Progenitor cell of endocrine pancreas (in vitro differentiated cells): ENCODE measurements around the gene AOAH. TPM values are rescaled to one million over a fixed set of nuclear protein-coding genes. Genes with fewer than 3 reads are reported as not detected.

Source experiments
- DNase-seq: peaks from one replicate; pipeline ENCODE4 v3.0.0; 2021; ENCODE audit warnings: low spot score; ENCODE audit not compliant: unreplicated experiment
- H3K27ac Mint-ChIP-seq: 2 replicates; pipeline ENCODE4 v1.8.0; 2021; ENCODE audit warnings: mild to moderate bottlenecking, moderate library complexity, mixed read lengths
- H3K27me3 Mint-ChIP-seq: 2 replicates; pipeline ENCODE4 v1.8.0; 2021; ENCODE audit warnings: mixed read lengths
- H3K36me3 Mint-ChIP-seq: 2 replicates; pipeline ENCODE4 v1.8.0; 2022; ENCODE audit warnings: mixed read lengths; ENCODE audit not compliant: insufficient read depth
- H3K4me1 Mint-ChIP-seq: 2 replicates; pipeline ENCODE4 v1.8.0; 2021; ENCODE audit warnings: low read depth, mixed read lengths
- H3K4me3 Mint-ChIP-seq: 2 replicates; pipeline ENCODE4 v1.8.0; 2021; ENCODE audit warnings: low read depth, mild to moderate bottlenecking, moderate library complexity, mixed read lengths
- H3K9me3 Mint-ChIP-seq: 2 replicates; pipeline ENCODE4 v1.8.0; 2021; ENCODE audit warnings: low read depth, mixed read lengths
- total RNA-seq: library from RNA; stranded (reverse); gene quantifications from 2 replicates; pipeline ENCODE4 v1.2.1, GENCODE V29; 2021
- TF ChIP-seq, protein P1 (sequence below): fragments of 200-600 bp; sonication (generic); IDR thresholded peaks from one replicate; pipeline ENCODE4 v1.5.0; 2021; ENCODE audit warnings: antibody characterized with exemption, mild to moderate bottlenecking; ENCODE audit not compliant: unreplicated experiment

AOAH gene
- total RNA-seq, 1 donor from 2014 or later: 3.3 TPM

DNA sequence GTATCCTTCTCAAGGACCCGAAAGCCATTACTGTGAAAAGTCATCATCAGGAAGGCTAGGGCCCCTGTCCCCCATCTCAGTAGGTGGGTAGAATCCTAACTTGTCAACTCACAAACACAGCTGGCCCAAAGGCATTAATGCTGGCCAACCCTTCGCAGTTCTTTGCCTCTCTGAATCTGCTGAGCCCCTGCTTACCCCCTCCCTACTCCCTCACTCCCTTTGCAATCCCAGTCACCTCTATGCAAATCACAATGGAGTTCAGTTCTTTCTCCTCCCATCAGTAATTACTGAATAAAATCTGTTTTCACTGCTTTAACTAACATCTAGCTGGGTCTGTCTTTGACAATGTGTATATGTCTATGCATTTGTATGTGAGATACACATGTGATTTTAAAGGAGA lies 38.1 kb upstream of the AOAH start:
- no peak for DNase-seq
- no peaks in the 10 kb centered on the region for H3K27me3 Mint-ChIP-seq
- TF ChIP-seq, protein P1, sequence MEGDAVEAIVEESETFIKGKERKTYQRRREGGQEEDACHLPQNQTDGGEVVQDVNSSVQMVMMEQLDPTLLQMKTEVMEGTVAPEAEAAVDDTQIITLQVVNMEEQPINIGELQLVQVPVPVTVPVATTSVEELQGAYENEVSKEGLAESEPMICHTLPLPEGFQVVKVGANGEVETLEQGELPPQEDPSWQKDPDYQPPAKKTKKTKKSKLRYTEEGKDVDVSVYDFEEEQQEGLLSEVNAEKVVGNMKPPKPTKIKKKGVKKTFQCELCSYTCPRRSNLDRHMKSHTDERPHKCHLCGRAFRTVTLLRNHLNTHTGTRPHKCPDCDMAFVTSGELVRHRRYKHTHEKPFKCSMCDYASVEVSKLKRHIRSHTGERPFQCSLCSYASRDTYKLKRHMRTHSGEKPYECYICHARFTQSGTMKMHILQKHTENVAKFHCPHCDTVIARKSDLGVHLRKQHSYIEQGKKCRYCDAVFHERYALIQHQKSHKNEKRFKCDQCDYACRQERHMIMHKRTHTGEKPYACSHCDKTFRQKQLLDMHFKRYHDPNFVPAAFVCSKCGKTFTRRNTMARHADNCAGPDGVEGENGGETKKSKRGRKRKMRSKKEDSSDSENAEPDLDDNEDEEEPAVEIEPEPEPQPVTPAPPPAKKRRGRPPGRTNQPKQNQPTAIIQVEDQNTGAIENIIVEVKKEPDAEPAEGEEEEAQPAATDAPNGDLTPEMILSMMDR: no peak
- H3K27ac Mint-ChIP-seq: no peak overlapping the region
- H3K4me1 Mint-ChIP-seq: peaks cover 21% of the 10 kb centered on the region
- peaks cover 13% of the 10 kb centered on the region for H3K9me3 Mint-ChIP-seq
- H3K36me3 Mint-ChIP-seq: no peaks in the 10 kb centered on the region
- no peak overlapping the region for H3K4me3 Mint-ChIP-seq

DNA sequence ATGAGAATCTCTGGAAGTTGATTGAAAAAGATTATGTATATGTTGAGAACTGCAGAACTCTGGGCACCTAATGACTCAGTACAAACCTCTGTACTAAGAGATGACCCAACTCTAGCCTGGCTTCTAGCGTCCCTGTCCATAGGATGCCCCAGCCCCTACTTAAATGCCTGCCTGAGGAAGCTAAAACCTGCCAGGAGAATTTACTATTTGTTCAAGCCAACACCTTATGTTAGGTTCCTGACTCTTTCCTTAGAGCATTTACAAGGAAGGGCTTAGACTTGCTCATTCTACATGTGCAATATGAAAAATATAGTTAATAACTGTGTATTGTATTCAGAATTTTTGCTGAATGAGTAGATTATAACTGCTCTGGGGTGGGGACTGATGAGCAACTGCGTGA lies 37.5 kb upstream of the AOAH start:
- DNase-seq: no peak
- Mint-ChIP-seq H3K4me3 (no peak overlapping the region), H3K36me3 (no peaks in the 10 kb centered on the region), H3K27ac (no peak overlapping the region), H3K9me3 (peaks cover 13% of the 10 kb centered on the region), H3K4me1 (peaks cover 20% of the 10 kb centered on the region), H3K27me3 (no peaks in the 10 kb centered on the region)
- TF ChIP-seq, protein P1: no peak

DNA sequence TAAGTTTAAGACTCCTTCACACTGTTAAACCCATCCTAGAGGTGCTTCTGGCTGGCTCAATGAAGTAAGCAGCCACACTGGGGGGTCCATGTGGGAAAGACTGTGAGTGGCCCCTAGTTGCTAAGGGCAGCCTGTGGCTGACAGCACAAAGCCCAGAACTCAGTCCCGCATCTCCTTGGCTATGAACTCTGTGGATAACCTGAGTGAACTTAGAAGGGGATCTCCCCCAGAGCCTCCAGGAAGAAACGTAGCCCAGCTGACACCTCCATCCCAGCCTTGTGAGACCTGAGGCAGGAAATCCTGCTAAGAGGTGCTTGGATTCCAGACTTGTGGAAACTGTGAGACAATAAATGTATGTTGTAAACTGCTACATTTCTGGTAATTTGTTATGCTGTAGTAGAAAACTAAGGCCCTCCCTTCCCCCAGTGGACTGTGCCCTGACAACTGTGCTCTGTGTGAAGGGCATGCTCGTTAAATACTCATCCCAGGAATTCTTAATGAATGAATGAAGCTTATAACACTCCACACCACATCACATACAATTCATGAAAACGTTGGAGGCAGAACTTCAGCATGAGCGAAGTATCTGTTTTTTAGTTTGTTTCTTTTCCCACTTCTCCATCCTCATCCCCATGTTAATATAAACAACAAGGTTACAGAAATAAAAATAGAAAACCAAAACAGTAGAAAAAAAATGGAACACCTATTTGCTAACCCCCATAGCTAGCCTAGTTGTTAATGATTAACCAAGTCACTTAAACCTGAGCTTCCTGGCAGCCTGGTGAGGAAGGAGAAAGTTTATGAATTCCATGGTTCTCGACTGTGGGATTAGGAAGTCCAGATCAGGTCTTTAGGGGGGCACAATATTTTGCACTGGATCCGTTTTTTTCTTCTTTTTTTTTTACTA lies 36.8 kb upstream of the AOAH start:
- Mint-ChIP-seq H3K4me3 (no peak overlapping the region), H3K27me3 (no peaks in the 10 kb centered on the region)

DNA sequence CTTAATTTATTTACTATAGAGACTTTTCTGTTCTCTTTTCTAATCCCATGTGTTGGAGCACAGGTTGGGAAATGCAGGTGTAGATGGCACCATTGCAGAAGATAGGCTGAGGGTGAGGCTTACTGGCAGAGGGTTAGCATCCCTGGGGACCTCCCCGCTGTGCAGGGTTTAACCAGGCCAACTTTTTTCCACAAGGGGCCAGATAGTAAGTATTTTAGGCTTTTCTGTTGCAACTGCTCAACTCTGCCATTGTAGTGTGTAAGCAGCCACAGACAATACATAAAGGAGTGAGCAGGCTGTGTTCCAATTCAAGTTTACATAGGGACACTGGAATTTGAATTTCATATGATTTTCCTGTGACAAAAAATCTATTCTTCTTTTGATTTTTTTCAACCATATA lies 34.6 kb upstream of the AOAH start:
- peaks cover 6% of the 10 kb centered on the region for H3K9me3 Mint-ChIP-seq
- H3K4me3 Mint-ChIP-seq: no peak overlapping the region
- H3K27me3 Mint-ChIP-seq: no peaks in the 10 kb centered on the region
- DNase-seq: no peak
- H3K4me1 Mint-ChIP-seq: peaks cover 11% of the 10 kb centered on the region
- TF ChIP-seq, protein P1: no peak
- H3K36me3 Mint-ChIP-seq: no peaks in the 10 kb centered on the region
- H3K27ac Mint-ChIP-seq: no peak overlapping the region

More for the DNA sequence above, 36.8 kb upstream of the AOAH start:
- peaks cover 15% of the 10 kb centered on the region for H3K4me1 Mint-ChIP-seq
- no peak overlapping the region for H3K27ac Mint-ChIP-seq
- TF ChIP-seq, protein P1: no peak
- DNase-seq: no peak
- H3K36me3 Mint-ChIP-seq: no peaks in the 10 kb centered on the region
- peaks cover 13% of the 10 kb centered on the region for H3K9me3 Mint-ChIP-seq

DNA sequence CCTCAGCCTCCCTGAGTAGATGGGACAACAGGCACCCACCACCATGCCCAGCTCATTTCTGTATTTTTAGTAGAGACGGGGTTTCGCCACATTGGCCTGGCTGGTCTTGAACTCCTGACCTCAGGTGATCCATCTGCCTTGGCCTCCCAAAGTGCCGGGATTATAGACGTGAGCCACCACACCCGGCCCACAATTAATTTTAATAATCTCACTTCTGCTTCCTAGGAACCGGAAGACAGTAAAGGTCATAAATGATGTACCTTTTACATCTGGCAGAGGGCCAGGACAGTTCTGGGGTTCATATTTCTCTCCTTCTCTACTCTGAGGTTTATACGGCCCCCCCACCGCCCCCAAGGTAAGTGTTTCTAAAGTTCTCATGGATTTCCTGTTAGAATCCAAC lies 31.2 kb upstream of the AOAH start:
- Mint-ChIP-seq H3K36me3 (peaks cover 2% of the 10 kb centered on the region), H3K9me3 (no peaks in the 10 kb centered on the region), H3K27me3 (no peaks in the 10 kb centered on the region), H3K4me3 (no peak overlapping the region), H3K27ac (no peak overlapping the region), H3K4me1 (peaks cover 19% of the 10 kb centered on the region)
- TF ChIP-seq, protein P1: no peak
- DNase-seq: no peak
